GM23338 (cell line): Measurements from ENCODE around the gene RGS7.

Experiments used
- CTCF ChIP-seq, 2 experiments: fragments of 200-600 bp in 1 of 2; sonication (generic) in 1 of 2; conservative IDR thresholded peaks; 2 replicates each; pipeline versions ENCODE4 v1.5.1 to v1.6.1; 2016 to 2017; ENCODE audit warnings: antibody characterized with exemption in 2 of 2, low read depth in 2 of 2, mild to moderate bottlenecking in 2 of 2, moderate library complexity in 1 of 2
- EZH2 ChIP-seq: fragments of 200-600 bp; sonication (generic); IDR thresholded peaks from one replicate; pipeline ENCODE4 v1.8.0; 2017; ENCODE audit warnings: antibody characterized with exemption, mild to moderate bottlenecking, low read depth; ENCODE audit not compliant: unreplicated experiment
- EZH2phosphoT487 ChIP-seq: fragments of 200-600 bp; sonication (generic); IDR thresholded peaks from one replicate; pipeline ENCODE4 v1.8.1; 2018; ENCODE audit warnings: antibody characterized with exemption; ENCODE audit not compliant: unreplicated experiment
- POLR2AphosphoS5 ChIP-seq: IDR thresholded peaks from 2 replicates; pipeline ENCODE4 v1.6.1; 2016; ENCODE audit warnings: antibody characterized with exemption, low read depth
- TF ChIP-seq, protein P1 (sequence below): IDR thresholded peaks from one replicate; pipeline ENCODE4 v1.6.1; 2018; ENCODE audit warnings: antibody characterized with exemption; ENCODE audit not compliant: unreplicated experiment

- TF ChIP-seq CTCF (conservative IDR thresholded peaks at IDR 0.05; ENCODE audit: low read depth in 2 of 2) (no peak), EZH2phosphoT487 (no peak), EZH2 (no peak), POLR2AphosphoS5 (no peak)
- TF ChIP-seq, protein P1, sequence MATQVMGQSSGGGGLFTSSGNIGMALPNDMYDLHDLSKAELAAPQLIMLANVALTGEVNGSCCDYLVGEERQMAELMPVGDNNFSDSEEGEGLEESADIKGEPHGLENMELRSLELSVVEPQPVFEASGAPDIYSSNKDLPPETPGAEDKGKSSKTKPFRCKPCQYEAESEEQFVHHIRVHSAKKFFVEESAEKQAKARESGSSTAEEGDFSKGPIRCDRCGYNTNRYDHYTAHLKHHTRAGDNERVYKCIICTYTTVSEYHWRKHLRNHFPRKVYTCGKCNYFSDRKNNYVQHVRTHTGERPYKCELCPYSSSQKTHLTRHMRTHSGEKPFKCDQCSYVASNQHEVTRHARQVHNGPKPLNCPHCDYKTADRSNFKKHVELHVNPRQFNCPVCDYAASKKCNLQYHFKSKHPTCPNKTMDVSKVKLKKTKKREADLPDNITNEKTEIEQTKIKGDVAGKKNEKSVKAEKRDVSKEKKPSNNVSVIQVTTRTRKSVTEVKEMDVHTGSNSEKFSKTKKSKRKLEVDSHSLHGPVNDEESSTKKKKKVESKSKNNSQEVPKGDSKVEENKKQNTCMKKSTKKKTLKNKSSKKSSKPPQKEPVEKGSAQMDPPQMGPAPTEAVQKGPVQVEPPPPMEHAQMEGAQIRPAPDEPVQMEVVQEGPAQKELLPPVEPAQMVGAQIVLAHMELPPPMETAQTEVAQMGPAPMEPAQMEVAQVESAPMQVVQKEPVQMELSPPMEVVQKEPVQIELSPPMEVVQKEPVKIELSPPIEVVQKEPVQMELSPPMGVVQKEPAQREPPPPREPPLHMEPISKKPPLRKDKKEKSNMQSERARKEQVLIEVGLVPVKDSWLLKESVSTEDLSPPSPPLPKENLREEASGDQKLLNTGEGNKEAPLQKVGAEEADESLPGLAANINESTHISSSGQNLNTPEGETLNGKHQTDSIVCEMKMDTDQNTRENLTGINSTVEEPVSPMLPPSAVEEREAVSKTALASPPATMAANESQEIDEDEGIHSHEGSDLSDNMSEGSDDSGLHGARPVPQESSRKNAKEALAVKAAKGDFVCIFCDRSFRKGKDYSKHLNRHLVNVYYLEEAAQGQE, result no peak
Measured at GRCh38 chr1:241213139-241213538, 143.9 kb downstream of the RGS7 start.
